Measurements from ENCODE around the gene WDR90.

WDR90 gene

DNA sequence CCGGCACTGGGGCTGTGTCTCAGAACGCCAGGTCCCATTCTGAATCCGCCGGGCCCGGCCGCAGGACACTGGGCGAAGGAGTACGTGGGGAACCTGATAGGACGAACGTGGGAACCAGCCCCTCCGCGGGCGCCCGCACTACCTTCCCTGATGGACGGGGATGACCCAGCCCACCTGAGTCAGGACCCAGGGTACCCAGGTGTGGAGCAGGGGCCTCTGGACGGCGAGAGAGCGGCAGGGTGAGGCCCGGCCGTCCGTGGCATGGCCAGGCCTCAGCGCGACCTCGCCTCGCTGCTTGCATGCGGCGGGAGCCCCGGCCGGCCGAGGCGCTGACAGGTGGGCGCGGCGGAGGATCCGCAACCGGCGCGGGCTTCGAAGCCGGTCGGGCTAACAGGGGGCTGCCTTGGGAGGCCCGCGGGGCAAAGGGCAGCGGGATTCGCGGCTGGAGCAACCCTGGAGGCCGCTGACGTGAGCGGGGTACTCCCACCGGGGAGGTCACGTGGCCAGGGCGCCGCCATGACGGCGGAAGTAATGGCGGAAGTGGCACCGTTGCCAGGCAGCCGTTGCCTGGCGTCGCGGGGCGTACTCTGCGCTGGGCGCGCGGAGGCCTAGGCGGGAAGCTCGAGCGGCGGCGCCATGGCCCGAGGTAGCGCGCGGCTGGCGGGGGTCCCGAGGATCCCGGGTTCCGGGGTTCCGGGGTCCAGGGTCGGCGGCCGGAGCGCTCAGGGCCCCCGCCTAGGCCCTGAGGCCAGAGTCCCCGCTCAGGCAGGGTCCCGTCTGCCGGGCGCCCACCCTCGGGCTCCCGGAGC is at the start of gene WDR90:
WDR90 (plus strand) TSS at position 585 of the 809 bp plus-strand sequence; CDS start at position 637, 52 bp downstream.
- peak; percentile 56 for DNase-seq

DNA sequence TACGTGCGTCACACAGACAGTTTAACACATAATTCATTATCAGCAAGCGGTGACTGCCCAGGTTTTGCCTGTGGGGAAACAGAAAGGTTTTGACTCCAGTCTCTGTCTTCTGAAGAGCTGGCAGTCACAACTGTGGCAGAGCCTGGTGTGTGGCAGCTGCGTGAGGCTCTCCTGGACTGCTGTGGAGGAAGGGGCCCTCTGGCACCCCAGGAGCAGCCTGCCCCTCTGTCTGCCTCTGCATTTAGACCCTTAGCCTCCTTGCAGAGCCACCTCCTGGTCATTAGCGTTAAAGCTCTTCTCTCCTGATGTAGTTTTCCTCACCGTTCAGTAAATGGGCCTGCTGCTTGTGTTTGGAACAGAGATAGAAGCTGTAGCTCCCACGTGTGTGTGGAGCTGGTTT is 48.4 kb upstream of the WDR90 start:
- no peak for DNase-seq

DNA sequence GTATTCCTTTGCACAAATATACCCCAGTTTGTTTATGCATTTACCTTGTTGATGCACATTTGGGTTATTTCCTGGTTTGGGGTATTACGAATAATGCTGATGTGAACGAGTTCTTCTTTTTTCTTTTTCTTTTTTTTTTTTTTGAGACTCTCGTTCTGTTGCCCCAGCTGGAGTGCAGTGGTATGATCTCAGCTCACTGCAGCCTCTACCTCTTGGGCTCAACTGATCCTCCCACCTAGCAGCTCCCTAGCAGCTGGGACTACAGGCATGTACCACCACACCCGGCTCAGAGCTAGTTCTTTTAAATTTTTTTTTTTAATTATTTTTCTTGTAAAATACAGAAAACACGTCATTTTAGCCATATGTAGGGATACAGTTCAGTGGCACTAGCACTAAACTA is 45.2 kb upstream of the WDR90 start:
- no peak for DNase-seq

DNA sequence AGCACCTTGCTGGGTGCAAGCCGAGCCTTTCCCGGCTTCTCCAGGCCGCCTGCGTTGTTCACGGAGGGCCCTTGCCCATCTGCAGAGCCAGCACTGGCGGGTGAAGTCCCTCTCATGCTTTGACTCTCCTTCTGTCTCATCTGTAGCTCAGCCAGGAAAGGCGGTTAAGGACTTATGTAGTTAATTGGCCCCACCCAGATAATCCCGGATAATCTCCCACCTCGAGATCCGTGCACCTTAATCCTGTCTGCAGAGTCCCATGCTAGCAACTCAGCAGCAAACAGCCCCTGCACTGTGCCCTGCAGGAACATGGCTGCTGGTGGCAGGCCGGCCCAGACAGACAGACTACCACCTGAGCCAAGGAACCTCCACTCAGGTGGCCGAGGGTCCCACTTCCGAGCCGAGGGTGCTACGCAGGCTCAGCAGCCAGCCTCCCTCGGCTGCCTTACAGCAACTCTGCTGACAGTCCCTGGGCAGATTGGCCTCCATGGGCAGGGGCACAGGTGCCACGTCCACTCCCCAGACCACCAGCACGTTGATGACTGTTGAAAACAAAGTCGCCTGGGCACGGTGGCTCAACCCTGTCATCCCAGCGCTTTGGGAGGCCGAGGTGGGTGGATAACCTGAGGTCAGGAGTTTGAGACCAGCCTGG is 42.4 kb upstream of the WDR90 start:
- DNase-seq: no peak

DNA sequence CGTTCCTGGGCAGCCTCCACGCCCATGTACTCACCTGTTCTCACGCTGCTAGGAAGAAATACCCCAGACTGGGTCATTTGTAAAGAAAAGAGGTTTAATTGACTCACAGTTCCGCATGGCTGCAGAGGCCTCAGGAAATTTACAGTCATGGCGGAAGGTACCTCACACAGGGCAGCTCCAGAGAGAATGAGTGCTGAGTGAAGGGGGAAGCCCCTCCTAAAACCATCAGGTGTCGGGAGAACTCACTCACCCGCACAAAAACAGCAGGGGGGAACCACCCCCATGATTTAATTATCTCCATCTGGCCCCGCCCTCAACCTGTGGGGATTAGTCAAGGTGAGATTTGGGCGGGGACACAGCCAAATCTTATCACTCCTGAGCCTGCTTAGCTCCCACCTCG is 41.1 kb upstream of the WDR90 start:
- DNase-seq: no peak

DNA sequence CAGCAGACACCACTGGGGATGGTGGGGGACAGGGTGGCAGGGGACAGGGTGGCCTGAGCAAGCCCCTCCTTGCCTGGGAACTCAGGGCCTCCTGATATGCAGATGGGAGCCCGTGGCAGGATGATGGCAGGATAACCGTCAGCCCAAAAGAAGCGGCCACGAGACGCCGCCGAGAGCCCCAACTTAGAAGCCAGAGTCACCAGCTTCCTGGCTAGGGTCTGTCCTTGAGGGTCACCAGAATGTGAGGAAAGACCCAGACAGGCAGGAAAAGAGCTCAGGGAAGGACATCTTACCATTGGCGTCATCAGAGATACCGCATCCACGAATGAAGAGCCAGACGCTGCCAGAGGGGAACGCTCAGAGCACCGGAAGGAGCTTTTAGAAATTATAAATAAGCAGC is 39.8 kb upstream of the WDR90 start:
- DNase-seq: no peak

DNA sequence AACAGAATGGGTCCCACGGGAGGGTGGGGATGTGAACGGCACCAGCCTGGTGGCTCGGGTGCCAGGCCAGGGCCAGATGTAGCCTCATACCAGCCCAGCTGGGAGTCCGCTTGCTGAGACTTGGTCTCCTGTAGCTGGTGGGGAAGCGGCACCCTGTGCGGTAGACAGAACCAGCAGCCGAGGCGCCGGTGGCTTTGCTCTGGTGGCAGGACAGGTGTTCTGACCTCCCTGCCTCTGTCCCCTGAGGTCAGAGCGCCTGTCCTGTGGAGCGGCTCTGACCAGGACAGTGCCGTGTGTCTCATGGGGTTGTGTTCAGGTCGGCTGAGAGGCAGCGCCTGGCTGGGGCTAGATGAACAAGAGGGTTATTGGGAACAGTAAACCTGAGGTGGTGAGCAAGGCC is 39.2 kb upstream of the WDR90 start:
- DNase-seq: no peak

DNA sequence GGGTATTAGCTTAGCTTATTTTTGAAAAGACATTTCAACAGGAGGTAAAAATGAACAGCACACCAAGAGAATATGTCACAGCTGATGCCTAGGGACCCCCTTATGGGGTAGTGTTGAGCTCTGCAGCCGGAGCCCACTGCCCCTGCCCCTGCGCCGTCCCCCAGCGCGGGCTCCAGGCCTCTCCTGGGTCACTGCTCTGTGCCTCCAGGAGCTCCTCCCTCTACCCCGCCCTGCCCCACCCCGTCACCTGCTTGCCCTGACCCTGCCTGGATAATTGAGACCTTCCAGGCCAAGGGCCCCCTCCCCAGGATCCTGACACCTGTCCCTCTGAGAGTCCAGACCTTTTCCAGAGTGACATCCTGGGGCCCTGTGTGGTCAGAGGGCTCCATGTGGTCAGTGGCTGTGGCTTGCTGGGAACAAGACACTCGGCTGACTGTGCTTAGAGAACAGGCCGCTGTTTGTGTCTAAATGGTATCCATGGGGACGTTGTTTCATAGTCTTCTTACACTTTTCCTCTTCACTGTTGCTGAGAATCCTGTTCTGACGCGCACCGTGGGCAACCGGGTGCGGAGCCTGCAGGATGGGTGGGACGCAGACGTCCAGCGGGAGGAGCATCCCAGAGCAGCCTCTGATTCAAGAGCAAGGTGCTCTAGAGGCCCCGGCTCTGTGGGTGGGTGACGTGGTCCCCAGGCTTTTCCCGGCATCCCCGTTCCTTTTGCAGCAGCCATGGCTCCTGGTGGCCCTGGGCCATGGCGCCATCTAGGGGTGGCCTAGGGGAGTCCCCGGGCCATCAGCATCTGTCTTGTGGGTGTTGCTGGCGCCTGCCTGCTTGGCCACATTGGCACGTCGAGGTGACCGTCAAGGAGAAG is 38.4 kb upstream of the WDR90 start:
- no peak for DNase-seq

DNA sequence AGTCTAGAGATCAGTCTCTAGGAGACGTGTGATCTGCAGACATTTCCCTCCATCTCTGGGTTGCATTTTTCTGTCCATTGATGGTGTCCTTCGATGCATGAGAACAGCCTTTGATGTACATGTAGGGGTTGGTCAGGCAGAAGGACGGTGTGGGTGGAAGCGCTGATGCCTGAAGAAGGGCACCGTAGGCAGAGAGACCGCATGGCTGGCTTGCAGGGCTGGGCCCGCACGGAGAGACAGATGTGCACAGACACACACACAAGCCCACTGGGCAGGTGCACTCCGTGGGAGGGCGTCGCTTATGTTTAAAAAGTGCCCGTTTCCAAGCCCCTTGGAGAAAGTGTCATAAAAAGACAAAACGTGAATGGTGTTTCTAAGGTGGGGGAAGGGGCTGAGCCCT is 34.0 kb upstream of the WDR90 start:
- no peak for DNase-seq

DNA sequence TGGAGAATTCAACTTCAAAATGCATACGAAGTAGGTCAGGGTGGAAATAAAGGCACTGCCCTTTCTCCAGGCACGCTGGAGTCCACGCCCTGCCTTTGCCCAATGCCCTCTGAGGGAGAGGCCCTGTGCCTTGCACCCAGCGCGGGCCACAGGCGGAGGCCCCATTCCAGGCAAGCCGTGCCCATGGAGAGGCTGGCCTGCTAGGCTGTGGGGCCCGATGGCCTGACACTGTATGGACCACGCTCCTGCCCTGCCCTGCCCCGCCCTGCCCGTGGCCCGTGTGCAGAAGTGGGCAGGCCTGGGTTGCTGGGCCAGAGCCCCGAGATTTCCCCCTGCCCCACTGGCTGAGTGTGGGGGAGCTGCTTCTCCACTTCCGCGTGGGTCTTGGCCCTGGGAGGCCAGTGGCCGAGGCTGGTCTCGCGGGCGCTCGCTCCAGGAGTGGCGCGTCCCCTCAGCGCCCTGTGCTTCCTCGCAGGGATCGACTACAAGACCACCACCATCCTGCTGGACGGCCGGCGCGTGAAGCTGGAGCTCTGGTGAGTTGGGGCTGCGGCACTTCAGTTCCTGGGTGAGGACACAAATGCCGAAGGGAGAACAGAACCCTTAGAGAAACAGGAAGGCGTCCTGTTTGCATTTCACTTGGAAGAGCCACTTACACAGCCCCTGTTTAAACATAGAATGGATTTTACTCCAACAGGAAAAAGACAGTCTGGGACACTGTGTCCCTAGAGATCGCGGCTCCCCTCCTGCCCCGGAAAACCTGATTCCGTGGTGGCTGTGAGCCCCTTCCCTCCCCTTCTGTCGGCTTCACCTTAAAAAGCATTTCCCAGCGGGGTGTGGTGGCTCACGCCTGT is 32.2 kb upstream of the WDR90 start:
- no peak for DNase-seq

DNA sequence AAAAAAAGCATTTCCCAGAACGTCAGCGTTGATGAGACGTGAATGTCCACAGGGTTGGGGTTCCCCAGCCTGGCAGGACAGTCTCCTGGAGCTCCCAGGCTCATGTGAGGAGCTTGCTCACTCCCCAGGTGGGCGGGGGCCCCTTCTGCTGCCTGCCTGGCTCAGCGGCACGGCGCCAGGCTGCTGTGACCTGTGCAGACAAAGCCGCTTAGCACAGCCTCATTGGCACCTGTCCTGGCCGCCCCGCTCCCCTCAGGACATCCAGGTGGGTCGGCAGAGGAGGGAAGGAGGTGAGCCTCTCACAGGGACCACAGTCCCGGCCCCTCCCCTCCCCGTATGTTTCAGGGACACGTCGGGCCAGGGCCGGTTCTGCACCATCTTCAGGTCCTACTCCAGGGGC is 31.3 kb upstream of the WDR90 start:
- DNase-seq: no peak

DNA sequence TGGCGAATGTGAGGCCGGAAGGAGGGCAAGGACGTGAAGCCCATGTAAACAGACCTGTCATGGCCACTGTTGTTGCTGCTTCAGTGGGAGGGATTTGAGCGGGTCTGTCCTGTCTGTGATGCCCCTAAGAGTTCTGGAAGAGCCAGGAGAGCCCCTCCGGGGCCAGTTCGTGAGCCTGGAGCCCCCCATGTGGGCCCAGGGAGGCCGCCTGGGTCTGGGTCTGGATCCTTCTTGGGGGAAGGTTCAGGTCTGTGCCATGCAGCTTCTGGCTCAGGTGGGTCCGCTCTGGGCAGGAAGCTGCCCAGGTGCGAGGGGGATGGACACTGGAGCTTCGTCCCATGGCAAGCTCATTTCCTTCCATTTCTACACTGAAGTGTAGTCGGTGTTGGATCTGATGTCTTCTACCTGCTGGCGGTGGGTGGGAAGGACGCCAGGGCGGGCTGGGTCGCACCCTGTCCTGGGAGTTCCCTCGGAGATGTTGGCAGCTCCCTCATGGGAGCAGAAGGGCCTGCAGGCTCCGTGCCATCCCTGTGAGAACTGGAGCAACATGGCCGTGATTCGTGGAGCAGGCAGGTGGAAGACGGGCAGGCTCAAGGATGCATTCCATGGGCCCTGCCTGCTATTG is 29.6 kb upstream of the WDR90 start:
- no peak for DNase-seq

DNA sequence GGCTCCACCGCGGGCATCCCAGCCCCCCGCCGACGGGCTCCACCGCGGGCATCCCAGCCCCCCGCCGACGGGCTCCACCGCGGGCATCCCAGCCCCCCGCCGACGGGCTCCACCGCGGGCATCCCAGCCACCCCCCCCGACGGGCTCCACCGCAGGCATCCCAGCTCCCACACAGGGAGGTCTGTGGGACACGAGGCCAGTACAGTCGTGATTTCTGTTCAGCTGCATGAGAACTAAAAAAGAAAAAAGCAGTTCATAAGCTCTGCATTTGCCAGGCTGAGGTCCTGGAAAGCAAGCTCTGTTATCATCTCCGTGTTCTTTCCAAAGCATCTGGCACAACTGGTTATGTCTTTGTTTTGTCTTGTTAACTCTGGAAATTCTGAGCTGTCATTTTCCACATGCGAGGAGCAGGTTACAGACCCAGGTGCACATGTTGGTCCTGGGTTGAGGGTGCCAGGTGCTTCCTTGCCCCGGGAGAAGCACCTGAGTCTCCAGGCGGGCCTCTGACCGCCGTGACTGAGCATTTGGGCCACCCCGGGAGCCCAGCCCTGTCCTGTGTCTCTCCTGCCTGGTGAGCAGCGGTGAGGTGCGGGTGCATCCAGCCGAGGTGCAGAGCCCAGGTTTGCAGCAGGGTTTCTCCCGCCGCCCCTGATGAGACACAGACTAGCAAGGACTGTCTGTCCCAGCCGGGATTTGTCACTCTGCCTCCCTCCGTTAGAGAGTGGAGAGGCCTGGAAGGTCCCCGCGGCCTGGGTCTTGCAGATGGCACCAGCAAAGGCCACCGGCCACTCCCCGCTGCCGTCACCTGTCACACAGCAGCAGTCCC is 28.3 kb upstream of the WDR90 start:
- DNase-seq: no peak

DNA sequence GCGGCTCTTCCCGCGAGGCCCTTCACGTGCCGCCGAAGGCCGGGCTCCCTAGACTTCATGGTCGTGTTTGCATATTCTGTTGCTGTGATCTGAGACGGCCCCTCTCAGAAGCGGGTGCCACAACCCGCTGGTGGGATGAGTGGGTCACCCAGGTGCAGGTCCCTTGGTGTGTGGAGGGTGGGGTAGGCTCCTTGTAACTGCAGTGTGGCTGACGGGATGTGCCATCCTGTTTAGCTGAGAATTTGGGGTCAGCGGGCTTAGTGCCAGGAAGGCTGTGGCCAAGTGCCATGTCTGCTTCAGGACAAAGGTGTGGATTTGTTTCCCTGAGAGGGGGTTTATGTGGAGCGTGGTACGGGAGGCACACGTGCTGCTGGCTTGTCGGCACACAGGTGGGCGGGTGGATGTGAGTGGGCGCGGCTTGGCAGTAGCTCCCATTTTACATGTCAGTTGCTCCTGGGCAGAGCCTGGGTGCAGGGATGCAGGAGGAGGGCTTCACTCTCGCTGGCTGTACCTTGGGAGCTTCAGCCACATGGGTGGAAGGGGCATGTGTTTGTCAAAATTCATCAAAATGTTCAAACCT is 27.5 kb upstream of the WDR90 start:
- no peak for DNase-seq

DNA sequence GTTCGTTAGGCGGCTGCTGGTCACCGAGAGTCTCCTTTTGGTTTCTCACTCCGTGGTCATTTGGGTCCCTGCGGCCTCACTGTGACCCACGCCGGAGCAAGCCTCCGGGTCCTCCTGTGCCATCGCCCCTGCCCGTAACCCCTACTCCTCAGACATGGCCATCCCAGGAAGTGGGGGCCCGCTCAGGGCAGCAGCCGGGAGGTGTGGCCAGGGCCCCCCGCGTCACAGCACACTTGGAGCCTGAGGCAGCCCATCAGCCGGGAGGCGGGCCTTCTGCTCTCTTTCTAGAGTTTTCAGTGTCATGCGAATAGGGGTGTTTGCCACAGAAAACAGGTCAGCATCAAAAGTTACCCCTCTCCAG is 26.3 kb upstream of the WDR90 start:
- no peak for DNase-seq

DNA sequence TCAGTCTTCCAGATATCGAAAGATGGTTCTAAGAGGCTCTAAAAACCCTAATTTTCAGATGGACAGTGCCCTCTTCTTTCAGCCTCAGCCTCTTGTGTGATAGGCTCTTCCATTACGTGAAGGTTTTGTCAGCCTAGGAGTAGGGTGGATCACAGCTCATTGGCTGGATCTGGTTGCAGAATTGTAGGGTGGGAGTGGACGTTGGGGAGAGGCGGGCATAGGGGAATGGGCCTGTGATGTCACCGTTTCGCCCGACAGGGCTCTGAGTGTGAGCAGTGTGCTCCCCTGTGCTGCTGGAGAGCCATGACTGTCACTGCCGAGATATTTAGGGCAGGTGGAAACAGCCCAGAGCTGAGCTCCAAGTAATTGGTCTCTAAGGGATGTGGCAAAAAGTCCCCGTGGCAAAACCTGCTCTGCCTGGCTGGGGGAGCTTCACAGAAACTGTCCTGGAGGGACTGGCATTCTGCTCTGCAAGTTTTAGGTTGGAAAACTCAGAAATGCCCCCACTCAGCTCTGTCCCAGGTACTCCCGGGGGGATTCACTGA is 24.6 kb upstream of the WDR90 start:
- no peak for DNase-seq

DNA sequence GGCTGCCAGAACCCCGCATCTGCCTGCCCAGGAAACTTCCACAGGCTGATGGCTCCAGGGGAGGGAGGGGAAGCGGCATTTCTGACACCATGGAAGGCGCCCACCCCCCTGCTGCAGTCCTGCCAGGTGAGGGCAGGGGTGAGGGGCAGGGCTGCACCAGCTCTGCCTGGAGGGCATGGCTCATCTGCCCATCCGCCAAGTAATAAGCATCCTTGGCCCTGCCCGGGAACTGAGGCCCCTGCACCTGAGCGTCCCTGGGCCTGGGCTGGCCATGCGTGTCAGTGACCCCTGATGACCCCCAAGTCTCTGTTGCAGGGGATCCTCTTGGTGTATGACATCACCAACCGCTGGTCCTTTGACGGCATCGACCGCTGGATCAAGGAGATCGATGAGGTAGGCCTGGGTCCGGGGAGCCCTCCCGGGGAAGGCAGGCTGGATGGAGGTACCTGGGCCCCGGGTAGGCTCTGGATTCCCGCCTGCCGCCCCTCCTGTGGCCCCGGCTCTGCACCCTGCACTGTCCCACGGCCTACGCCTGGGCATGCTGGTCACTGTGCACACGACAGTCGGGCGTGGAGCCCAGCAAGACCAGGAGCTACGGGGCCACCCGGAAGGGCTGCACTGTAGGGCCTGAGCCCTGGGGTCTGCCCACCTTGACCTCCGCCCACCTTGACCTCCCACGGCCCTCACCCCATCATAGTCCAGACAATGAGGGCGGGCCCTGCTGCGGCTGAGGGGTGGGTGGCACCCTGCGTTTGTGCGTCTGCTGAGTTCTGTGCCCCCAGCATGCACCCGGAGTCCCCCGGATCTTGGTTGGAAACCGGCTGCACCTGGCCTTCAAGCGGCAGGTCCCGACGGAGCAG is 23.8 kb upstream of the WDR90 start:
- no peak for DNase-seq

DNA sequence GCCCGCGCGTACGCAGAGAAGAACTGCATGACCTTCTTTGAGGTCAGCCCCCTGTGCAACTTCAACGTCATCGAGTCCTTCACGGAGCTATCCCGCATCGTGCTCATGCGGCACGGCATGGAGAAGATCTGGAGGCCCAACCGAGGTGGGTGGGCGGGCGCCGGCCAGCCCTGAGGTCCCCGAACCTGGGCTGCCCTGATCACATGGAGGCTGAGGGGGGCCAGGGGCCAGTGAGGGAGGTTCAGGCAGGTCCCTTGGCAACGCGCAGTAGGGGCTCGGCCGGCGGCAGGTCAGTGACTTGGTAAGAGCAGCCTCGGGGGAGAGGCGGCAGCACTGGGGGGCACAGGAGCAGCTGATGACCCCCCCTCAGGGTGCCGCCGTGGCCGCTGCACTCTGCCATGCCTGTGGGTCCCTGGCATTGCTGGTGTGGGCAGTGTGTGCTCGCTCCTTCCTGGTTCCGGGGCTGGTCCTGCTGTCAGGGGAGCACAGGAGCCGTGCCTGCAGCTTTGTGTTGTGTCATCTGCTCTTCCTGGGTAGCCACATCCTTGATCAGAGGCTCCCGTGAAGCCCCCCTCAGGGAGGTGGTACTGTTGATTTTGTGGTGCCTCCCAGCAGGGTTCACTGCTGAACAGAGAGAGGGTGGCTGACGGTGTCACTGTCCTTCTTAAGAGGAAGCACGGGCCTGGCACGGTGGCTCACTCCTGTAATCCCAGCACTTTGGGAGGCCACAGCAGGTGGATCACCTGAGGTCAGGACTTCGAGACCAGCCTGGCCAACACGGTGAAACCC is 23.0 kb upstream of the WDR90 start:
- no peak for DNase-seq

Data from NCI-H187 treated with DMSO at 0.1 percent for 48 hours (cell line).